Activated CD4-positive, alpha-beta memory T cell treated with anti-CD3 and anti-CD28 coated beads, Interleukin-2, amount 10 ng/mL, durations not matched to agents 7 days and 5 days (primary cell): ENCODE results near the gene FNTB. TPM values are rescaled to one million over a fixed set of nuclear protein-coding genes. Genes with fewer than 3 reads are reported as not detected.

ENCODE experiments used
- CTCF ChIA-PET: fragments of 350-600 bp; sonication (Branson Sonifier 250); formaldehyde crosslinking; loops from one replicate; lab custom pipeline; 2021; ENCODE audit warnings: antibody characterized with exemption, inconsistent platforms; lab: Charles Lee
- POLR2A ChIA-PET: fragments of 350-600 bp; sonication (Branson Sonifier 250); formaldehyde crosslinking; loops from one replicate; lab custom pipeline; 2021; ENCODE audit warnings: antibody characterized with exemption; lab: Charles Lee
- DNase-seq: peaks from one replicate; pipeline ENCODE4 v3.0.0-alpha.2; 2020
- H3K27ac Mint-ChIP-seq: one replicate; pipeline ENCODE4 v1.8.0; 2021; ENCODE audit warnings: mild to moderate bottlenecking, mixed read lengths
- H3K27me3 Mint-ChIP-seq: one replicate; pipeline ENCODE4 v1.8.0; 2021; ENCODE audit warnings: mixed read lengths
- H3K36me3 Mint-ChIP-seq: one replicate; pipeline ENCODE4 v1.8.0; 2021; ENCODE audit warnings: low read depth, mixed read lengths
- H3K4me1 Mint-ChIP-seq: one replicate; pipeline ENCODE4 v1.8.0; 2021; ENCODE audit warnings: mixed read lengths
- H3K4me3 Mint-ChIP-seq: one replicate; pipeline ENCODE4 v1.8.0; 2021; ENCODE audit warnings: mild to moderate bottlenecking, mixed read lengths
- H3K9me3 Mint-ChIP-seq: one replicate; pipeline ENCODE4 v1.8.0; 2021; ENCODE audit warnings: mixed read lengths
- total RNA-seq, 2 experiments: library from RNA; stranded (reverse); gene quantifications; one replicate each; pipeline ENCODE4 v1.2.3, GENCODE V29; 2021

Gene FNTB
- total RNA-seq, 2 experiments from 2014 or later, result 12.3 to 16.1 TPM

DNA sequence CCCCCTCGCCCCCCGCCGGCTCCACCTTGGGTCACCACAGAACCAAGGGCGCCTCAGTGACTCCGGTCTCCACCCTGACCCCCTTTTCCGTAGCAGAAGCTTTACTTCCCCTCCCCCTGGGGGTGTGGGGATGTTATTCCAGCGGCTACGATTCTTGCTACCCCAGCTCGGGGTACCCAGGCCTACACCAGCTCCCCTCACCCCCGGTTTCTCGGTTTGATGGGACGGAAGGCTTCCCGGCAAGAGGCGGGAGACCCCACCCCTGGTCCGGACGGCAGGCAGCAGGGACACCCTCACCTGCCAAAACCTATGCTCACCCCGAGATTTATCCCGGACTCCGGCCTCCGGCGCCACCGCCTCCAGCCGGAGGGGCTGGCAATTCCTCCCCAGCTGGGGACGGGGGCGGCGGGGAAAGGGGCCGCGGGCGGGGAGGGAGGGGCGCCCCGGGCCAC, 15.2 kb upstream of the FNTB start:
- CTCF ChIA-PET, result interaction anchor here (0.7 to 1.3 kb wide), 2 partner anchors 148 to 482 kb away, joined by 3 to 5 read pairs; no protein-coding TSS in a partner anchor
- DNase-seq, result no peak
- Mint-ChIP-seq H3K36me3 (no peaks in the 10 kb centered on the region), H3K4me1 (peaks cover 7% of the 10 kb centered on the region), H3K4me3 (peak overlapping the region; percentile 59), H3K9me3 (no peaks in the 10 kb centered on the region), H3K27ac (no peak overlapping the region), H3K27me3 (peaks cover 13% of the 10 kb centered on the region)
- POLR2A ChIA-PET, result interaction anchor here (1.0 kb wide), 1 partner anchor 57 kb away, joined by 4 read pairs; the partner anchor contains the start of gene CHURC1

DNA sequence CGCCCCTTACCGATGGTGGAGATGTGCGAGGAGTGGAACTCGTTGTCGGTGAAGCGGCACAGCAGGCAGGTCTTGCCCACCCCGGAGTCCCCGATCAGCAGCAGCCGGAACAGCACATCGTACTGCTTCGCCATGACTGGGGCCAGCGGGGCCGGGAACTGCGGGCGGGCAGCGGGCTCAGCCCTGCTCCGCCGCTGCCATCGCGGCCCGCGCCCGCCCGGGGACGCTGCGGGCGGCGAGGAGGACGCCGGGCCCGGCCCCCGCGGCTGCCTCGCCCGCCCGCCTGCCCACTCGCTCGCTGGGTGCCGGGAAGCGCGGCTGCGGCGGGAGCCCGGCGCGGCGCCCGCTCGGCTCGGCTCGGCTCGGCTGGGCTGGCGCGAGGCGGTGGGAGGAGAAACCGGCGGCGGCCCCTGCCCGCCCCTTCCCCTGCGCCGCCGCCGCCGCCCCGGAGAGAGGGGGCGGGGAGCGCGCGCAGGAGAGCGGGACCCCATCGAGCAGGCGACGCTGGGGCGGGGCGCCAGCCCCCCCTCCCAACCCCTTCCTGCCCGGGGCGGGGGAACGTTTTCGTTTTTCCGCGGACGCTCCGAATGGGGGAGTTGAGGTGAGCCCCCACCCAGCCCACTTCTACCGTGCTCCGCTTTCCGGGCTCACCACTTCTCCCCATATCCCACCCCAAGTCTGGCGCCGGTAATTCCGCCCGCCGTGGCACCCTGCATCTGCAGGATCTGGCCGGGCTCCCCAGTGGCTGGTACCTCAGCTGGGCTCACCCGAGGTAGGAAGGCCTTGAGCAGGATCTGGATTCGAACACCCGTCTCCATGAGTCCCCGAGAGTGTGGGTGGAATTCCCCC, 14.5 kb upstream of the FNTB start, which contains the start of gene RAB15:
Gene RAB15 (minus strand): TSS at position 394 of the 849 bp plus-strand sequence. CDS start 260 bp downstream, at position 134.
- peaks cover 16% of the 10 kb centered on the region for H3K27me3 Mint-ChIP-seq

DNA sequence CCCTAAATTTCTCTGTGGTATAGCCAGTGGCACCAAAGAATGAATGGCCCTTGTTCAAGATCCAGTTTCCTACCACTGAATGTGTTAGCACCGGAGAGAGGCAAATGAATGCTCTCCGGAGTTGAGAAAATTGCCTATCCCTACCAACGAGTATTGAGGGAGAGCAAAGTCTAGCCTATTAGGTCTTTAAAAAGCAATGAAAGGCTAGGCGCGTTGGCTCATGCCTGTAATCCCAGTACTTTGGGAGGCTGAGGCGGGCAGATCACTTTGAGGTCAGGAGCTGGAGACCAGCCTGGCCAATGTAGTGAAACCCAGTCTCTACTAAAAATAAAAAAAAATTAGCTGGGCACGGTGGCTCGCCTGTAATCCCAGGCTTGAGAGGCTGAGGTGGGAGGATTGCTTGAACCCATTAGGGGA, 13.7 kb upstream of the FNTB start:
- DNase-seq, result no peak
- Mint-ChIP-seq H3K27ac (no peak overlapping the region), H3K27me3 (peaks cover 16% of the 10 kb centered on the region), H3K4me3 (peak overlapping the region; percentile 78), H3K36me3 (no peaks in the 10 kb centered on the region), H3K4me1 (peaks cover 7% of the 10 kb centered on the region), H3K9me3 (no peaks in the 10 kb centered on the region)
- ChIA-PET POLR2A (no interaction called here), CTCF (interaction anchor here (0.7 to 1.0 kb wide), 2 partner anchors 10 to 1002 kb away, joined by 3 read pairs; no protein-coding TSS in a partner anchor)

More for the DNA sequence above, 14.5 kb upstream of the FNTB start, which contains the start of gene RAB15:
- H3K36me3 Mint-ChIP-seq, result no peaks in the 10 kb centered on the region
- CTCF ChIA-PET, result interaction anchor here (0.7 kb wide), 1 partner anchor 483 kb away, joined by 3 read pairs; no protein-coding TSS in a partner anchor
- peaks cover 7% of the 10 kb centered on the region for H3K4me1 Mint-ChIP-seq
- POLR2A ChIA-PET, result no interaction called here
- H3K4me3 Mint-ChIP-seq, result peak within 1 kb of the TSS; percentile 78
- no peak within 1 kb of the TSS for H3K27ac Mint-ChIP-seq
- no peaks in the 10 kb centered on the region for H3K9me3 Mint-ChIP-seq
- DNase-seq, result peak; percentile 28

DNA sequence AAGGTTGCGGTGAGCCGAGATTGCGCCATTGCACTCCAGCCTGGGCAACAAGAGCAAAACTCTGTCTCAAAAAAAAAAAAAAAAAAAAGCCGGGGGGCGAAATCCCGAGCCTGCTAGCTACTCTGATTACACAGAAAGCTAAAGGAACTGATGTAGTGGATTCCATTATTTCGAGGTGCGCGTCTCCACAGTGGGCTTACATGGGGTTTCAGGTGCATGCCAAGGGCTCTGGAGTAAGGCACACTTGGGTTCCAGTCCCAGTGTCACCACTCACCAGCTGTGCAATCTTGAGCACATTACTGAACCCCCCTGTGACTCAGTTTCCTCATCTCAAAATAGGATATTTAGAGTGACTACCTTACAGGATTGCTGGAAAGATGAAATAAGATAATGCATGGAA, 12.9 kb upstream of the FNTB start:
- ChIA-PET POLR2A (no interaction called here), CTCF (interaction anchor here (0.7 to 1.0 kb wide), 3 partner anchors 9 to 1001 kb away, joined by 3 read pairs; no protein-coding TSS in a partner anchor)
- H3K27me3 Mint-ChIP-seq, result peaks cover 16% of the 10 kb centered on the region
- no peak overlapping the region for H3K4me3 Mint-ChIP-seq
- H3K4me1 Mint-ChIP-seq, result peaks cover 7% of the 10 kb centered on the region
- DNase-seq, result no peak
- no peak overlapping the region for H3K27ac Mint-ChIP-seq
- no peaks in the 10 kb centered on the region for H3K9me3 Mint-ChIP-seq
- no peaks in the 10 kb centered on the region for H3K36me3 Mint-ChIP-seq

DNA sequence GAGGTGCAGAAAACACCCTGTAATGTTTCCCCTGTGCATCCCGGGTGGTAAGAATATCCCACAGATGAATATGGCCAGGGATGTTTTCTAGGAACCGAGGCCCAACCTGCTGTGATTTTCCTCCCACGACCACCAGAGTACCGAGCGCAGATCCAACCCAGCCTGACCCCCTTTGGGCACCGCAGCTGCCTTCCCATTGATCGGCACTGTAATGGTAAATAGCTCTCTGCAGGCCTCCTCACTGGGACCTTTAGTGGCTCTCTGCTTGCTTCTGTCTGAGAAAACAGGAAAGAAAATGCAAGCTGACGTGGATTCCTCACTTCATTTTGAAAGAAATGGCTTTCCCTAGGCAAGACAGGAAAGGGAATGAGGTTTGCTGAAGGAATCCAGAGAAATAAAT, 12.1 kb upstream of the FNTB start:
- CTCF ChIA-PET, result interaction anchor here (0.7 kb wide), 1 partner anchor 69 kb away, joined by 4 read pairs; no protein-coding TSS in a partner anchor
- H3K4me3 Mint-ChIP-seq, result no peak overlapping the region

DNA sequence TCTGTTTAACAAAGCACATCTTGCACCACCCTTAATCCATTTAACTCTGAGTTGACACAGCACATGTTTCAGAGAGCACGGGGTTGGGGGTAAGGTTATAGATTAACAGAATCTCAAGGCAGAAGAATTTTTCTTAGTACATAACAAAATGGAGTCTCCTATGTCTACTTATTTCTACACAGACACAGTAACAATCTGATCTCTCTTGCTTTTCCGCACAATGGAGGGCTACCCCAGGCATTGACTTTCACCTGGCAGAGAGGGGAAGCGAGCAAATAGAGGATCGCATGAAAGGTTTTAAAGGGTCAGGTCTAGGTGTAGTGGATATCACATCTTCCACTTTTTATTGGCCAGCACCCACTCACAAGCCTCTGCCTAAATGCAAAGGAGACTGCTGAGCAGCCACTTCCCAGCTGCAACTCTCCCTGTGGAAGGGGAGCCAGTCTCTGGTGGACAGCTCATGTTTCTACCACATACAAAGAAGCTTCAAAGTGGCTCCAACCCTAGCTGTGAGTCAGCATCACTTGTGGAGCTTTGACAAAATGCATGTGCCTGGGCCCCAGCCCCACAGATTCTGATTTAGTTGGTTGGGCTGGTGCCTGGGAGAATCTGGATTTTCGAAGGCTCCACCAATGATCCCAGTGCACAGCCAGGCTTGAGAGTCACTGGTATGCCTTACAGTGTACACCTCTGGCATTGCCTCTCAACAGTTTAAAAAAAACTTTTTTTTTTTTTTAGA, 7.2 kb upstream of the FNTB start:
- Mint-ChIP-seq H3K36me3 (no peaks in the 10 kb centered on the region), H3K27ac (no peak overlapping the region), H3K27me3 (peaks cover 27% of the 10 kb centered on the region), H3K4me1 (peaks cover 7% of the 10 kb centered on the region), H3K4me3 (no peak overlapping the region), H3K9me3 (no peaks in the 10 kb centered on the region)
- ChIA-PET POLR2A (no interaction called here), CTCF (no interaction called here)
- DNase-seq, result no peak

More for the DNA sequence above, 12.1 kb upstream of the FNTB start:
- Mint-ChIP-seq H3K27me3 (peaks cover 18% of the 10 kb centered on the region), H3K27ac (no peak overlapping the region), H3K9me3 (no peaks in the 10 kb centered on the region), H3K4me1 (peaks cover 7% of the 10 kb centered on the region), H3K36me3 (no peaks in the 10 kb centered on the region)
- no peak for DNase-seq
- POLR2A ChIA-PET, result interaction anchor here (0.8 kb wide), 1 partner anchor 12 kb away, joined by 3 read pairs; the partner anchor contains the start of gene FNTB

DNA sequence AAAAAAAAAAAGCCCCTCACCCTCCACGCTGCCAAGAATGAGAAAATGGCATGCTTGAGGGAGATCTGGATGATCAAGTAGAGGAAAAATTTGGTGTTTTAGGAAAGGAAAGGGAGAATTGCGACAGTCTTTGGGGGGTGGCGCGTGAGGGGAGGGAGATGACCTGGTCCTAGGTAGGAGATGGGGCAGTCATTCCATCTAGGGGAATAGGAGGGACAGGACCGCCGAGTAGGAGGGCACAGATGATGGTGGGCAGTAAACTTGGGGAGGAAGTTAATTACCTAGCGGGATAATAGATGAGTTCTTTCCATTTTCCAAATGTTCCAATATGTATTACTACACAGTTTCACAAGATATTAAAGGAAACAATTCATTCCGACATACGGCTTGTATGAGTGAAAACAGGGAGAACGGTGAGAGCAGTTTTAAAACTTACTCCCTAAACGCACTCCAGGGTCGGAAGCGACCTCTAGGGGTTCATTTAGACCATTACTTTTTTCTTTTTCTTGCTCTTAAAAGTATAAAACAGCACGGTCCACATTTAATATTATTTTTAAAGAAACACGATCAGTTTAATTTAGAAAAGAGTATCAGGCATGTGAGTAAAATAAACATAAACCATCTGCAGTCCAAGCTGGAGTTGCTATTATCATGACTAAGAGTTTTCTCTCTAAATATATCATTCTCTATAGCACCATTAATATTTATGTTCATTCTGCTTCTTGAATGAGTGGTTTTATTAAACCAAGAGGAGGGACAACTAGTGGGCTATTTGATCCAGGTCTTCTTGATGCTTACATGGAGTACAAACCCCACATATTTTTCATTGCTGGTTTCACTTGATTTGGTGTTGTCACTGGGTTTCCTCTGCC, 3.0 kb upstream of the FNTB start:
- POLR2A ChIA-PET, result no interaction called here
- H3K9me3 Mint-ChIP-seq, result no peaks in the 10 kb centered on the region
- no peak overlapping the region for H3K27ac Mint-ChIP-seq
- H3K4me1 Mint-ChIP-seq, result peaks cover 28% of the 10 kb centered on the region
- peak; percentile 44 for DNase-seq
- peaks cover 32% of the 10 kb centered on the region for H3K27me3 Mint-ChIP-seq
- peaks cover 2% of the 10 kb centered on the region for H3K36me3 Mint-ChIP-seq
- CTCF ChIA-PET, result interaction anchor here (0.8 to 1.7 kb wide), 5 partner anchors 10 to 311 kb away, joined by 3 to 4 read pairs (median 3); no protein-coding TSS in a partner anchor
- peak overlapping the region; percentile 44 for H3K4me3 Mint-ChIP-seq

DNA sequence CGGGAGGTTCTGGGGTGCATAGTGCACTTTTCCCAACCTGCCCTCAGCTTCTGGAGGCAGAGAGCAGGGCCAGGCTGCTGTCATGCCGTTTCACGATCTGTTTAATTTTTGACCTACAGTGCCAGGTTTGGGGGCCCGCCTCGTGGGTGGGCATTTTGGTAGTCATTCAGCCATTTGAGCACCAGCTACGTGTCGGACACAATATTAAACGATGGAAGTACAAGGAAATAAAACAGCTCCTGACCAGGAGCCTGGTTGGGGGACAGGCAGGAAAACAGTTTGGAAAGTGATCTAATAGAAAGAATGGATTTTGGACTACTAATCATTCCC, 708 bp downstream of the FNTB start:
- CTCF ChIA-PET, result interaction anchor here (1.3 to 2.8 kb wide), 12 partner anchors 14 to 428 kb away, joined by 3 to 15 read pairs (median 5); no protein-coding TSS in a partner anchor
- Mint-ChIP-seq H3K27ac (peak overlapping the region; percentile 86), H3K4me1 (peaks cover 61% of the 10 kb centered on the region), H3K9me3 (no peaks in the 10 kb centered on the region), H3K27me3 (peaks cover 24% of the 10 kb centered on the region), H3K4me3 (peak overlapping the region; percentile 92), H3K36me3 (peaks cover 19% of the 10 kb centered on the region)
- POLR2A ChIA-PET, result interaction anchor here (1.0 to 1.9 kb wide), 9 partner anchors 12 to 941 kb away, joined by 3 to 11 read pairs (median 4); partner anchors contain the start of gene MAX
- DNase-seq, result no peak

DNA sequence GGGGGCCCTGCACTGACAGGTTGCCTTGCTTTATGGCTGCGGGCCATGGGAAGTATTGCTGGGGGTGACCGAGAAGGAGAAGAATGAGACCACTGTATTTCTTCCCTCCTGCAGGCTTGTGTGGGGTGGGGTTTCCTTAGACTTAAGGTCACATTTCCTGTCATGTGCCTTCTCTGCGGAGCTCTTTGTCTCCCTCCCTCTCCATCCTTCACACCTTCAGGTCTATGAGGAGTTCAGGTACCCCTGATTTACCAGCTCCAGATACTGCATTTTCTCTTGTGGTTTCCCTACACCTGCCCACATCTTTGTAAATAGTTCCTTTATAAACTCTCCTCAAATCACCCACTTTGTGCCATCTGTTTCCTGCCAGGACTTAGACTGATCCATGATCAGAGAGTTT, 3.6 kb downstream of the FNTB start:
- Mint-ChIP-seq H3K4me1 (peaks cover 66% of the 10 kb centered on the region), H3K4me3 (peak overlapping the region; percentile 5), H3K27ac (peak overlapping the region; percentile 78), H3K27me3 (peaks cover 6% of the 10 kb centered on the region), H3K9me3 (no peaks in the 10 kb centered on the region), H3K36me3 (peaks cover 23% of the 10 kb centered on the region)
- DNase-seq, result no peak
- ChIA-PET POLR2A (interaction anchor here (0.9 to 2.1 kb wide), 4 partner anchors 29 to 421 kb away, joined by 3 to 6 read pairs (median 4); partner anchors contain the start of gene MAX), CTCF (interaction anchor here (1.9 kb wide), 1 partner anchor 30 kb away, joined by 6 read pairs; no protein-coding TSS in a partner anchor)

DNA sequence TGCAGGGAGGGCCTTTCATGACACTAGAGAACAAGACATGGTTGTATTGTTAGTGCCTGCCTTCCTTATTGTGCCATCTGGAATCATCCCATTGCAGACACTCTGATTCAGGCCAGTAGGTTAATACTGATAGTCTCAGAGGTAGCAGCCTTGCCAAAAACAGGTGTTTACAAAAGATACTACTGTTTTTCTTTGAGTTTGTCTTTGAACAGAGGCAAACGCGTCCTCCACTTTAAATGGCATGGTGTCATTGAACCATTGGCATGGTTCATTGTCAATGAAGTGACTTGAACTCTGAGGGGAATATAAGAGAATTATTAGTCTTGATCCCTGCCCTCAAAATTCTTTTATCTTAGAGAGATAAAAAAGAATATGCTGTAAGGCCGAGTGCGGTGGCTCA, 4.2 kb downstream of the FNTB start:
- no peaks in the 10 kb centered on the region for H3K9me3 Mint-ChIP-seq
- peaks cover 65% of the 10 kb centered on the region for H3K4me1 Mint-ChIP-seq
- CTCF ChIA-PET, result no interaction called here
- no peak overlapping the region for H3K4me3 Mint-ChIP-seq
- POLR2A ChIA-PET, result interaction anchor here (0.9 to 2.1 kb wide), 4 partner anchors 29 to 420 kb away, joined by 3 to 6 read pairs (median 4); partner anchors contain the start of gene MAX
- H3K36me3 Mint-ChIP-seq, result peaks cover 23% of the 10 kb centered on the region
- H3K27me3 Mint-ChIP-seq, result peaks cover 3% of the 10 kb centered on the region
- peak overlapping the region; percentile 78 for H3K27ac Mint-ChIP-seq
- no peak for DNase-seq

DNA sequence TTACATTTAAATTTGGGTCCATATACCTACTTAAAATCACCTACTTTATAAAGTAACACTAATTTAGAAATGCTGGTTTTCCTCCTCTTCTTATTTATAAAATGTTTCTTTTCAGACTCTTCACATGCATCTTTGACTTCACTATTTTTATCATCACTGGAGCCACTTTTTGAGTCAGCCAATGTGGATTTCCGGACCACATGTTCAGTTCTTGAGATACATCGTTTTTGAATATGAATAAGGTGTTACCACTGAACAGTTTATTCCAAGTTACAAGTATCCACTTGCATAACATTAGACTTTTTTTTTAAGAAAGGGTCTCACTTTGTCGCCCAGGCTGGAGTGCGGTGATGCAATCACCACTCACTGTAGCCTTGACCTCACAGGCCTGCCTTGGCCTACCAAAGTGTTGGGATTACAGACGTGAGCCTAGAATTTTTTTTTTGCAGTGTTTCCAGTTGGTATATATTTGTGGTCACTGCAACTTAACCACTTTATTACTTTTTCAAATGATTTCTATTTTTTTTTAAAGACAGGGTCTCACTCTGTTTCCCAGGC, 5.7 kb downstream of the FNTB start:
- ChIA-PET CTCF (no interaction called here), POLR2A (interaction anchor here (1.2 to 1.5 kb wide), 2 partner anchors 11 to 78 kb away, joined by 3 read pairs; partner anchors contain the start of gene CHURC1)
- H3K4me1 Mint-ChIP-seq, result peaks cover 61% of the 10 kb centered on the region
- H3K27ac Mint-ChIP-seq, result peak overlapping the region; percentile 36
- no peak overlapping the region for H3K4me3 Mint-ChIP-seq
- H3K9me3 Mint-ChIP-seq, result no peaks in the 10 kb centered on the region
- no peak for DNase-seq
- no peaks in the 10 kb centered on the region for H3K27me3 Mint-ChIP-seq
- peaks cover 26% of the 10 kb centered on the region for H3K36me3 Mint-ChIP-seq
